BE2C (cell line): ENCODE data around the gene VEGFB.

Source experiments
- DNase-seq: peaks from one replicate; pipeline ENCODE4 v3.0.0-alpha.2; 2020
- H3K27me3 ChIP-seq: fragments of 250-450 bp; sonication (Bioruptor Pico); 2 replicates; pipeline ENCODE4 v1.5.1; 2020; ENCODE audit warnings: mild to moderate bottlenecking
- H3K36me3 ChIP-seq: fragments of 250-450 bp; sonication (Bioruptor Pico); 2 replicates; pipeline ENCODE4 v1.5.1; 2020; ENCODE audit warnings: mild to moderate bottlenecking
- H3K4me1 ChIP-seq: fragments of 250-450 bp; sonication (Bioruptor Pico); 2 replicates; pipeline ENCODE4 v1.5.1; 2020
- H3K4me3 ChIP-seq: 2 replicates; pipeline ENCODE4 v1.5.1; 2011; ENCODE audit warnings: low read depth, low read length
- H3K9me3 ChIP-seq: fragments of 250-450 bp; sonication (Bioruptor Pico); 2 replicates; pipeline ENCODE4 v1.5.1; 2020
- TF ChIP-seq, protein P1 (sequence below): IDR thresholded peaks from 2 replicates; pipeline ENCODE4 v1.5.1; 2012; ENCODE audit warnings: mild to moderate bottlenecking, low read depth, low read length

The VEGFB gene

DNA sequence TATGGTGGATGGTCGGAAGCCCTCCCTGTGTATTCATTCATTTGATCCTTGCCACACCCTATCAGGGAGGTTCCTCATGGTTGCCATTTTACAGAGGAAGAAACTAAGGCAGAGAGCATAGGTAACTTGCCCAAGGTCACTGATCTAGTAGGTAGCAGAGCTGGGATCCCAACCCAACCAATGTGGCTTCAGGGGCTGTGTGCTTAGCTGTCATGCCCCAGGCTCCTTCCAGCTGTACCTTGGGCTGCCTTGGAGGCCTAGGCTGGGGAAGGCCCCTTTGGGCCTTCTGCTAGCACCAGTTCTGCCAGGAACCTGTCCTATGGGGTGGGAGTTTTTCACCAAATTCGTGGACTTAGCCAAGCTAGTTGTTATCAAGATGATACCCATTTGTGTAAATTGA, 41.5 kb downstream of the VEGFB start:
- no peaks in the 10 kb centered on the region for H3K4me1 ChIP-seq
- no peak for DNase-seq
- no peaks in the 10 kb centered on the region for H3K36me3 ChIP-seq
- TF ChIP-seq, protein P1, sequence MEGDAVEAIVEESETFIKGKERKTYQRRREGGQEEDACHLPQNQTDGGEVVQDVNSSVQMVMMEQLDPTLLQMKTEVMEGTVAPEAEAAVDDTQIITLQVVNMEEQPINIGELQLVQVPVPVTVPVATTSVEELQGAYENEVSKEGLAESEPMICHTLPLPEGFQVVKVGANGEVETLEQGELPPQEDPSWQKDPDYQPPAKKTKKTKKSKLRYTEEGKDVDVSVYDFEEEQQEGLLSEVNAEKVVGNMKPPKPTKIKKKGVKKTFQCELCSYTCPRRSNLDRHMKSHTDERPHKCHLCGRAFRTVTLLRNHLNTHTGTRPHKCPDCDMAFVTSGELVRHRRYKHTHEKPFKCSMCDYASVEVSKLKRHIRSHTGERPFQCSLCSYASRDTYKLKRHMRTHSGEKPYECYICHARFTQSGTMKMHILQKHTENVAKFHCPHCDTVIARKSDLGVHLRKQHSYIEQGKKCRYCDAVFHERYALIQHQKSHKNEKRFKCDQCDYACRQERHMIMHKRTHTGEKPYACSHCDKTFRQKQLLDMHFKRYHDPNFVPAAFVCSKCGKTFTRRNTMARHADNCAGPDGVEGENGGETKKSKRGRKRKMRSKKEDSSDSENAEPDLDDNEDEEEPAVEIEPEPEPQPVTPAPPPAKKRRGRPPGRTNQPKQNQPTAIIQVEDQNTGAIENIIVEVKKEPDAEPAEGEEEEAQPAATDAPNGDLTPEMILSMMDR, result no peak
- no peaks in the 10 kb centered on the region for H3K9me3 ChIP-seq
- H3K4me3 ChIP-seq, result no peak overlapping the region
- H3K27me3 ChIP-seq, result no peaks in the 10 kb centered on the region

DNA sequence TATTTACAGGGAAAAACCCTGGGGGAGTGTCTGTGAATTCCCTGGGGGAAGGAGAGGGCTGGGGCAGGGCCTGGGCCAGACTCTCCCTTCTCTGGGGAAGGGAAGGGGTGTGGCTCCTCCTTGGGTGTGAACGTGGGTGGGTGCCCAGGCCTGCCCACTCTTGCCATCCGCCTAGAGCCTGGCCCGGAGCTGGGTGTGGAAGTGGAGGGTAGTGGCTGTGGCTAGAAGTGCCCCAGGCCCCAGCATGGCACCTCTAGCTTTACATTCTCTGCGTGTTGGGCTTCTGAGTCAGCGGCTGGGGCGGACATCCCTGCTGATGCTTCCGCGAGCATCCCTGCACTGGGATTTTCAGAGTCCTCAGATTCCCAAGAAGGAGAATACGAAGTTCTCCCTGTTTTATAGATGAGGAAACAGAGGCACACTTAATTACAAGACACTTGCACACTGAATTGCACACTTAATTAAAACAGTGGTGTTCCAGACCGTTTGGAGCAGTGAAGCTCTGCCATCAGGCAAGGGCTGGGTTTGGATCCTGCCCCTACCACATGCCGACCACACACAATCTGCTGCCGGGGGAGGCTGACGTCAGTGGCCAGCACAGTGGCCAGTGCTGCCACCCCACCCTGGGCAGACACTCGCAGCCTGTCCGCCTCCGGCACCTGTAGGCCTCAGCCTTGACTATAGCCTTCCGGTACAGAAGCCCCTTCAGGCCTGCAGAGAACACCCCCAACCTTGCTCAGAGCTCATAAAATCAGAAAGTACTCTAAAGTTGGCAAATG, 42.5 kb downstream of the VEGFB start:
- no peak for DNase-seq
- TF ChIP-seq, protein P1, result no peak
- Histone ChIP-seq H3K4me3 (no peak overlapping the region), H3K36me3 (no peaks in the 10 kb centered on the region), H3K9me3 (no peaks in the 10 kb centered on the region), H3K27me3 (no peaks in the 10 kb centered on the region), H3K4me1 (no peaks in the 10 kb centered on the region)

DNA sequence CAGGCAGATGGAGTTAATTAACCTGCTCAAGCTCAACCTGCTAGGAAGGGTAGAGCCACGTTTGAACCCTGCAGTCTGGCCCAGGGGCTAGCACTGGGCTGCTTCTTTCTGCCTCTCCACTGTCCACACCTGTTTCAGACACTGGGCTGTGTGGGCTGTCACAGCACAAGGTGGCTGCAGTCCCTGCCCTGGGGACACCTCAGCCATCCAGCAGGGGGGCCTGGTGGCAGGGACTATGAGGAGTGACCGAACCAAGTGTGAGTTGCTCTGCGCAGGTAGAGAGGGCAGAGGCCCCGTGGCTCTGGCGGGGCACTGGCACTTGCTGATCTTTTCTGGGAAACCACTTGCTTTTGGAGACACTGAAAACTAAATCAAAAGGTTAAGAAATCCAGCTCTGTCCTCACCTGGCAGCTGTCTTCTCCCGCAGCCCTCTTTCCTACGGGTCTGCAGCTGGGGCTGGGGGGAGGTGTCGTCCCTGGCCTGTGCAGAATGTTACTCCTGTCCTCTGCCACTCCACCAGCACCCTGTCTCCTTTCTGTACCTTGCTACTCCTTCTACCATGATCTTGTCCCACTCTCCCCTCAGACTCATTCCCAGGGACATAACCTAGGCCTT, 44.3 kb downstream of the VEGFB start:
- DNase-seq, result no peak
- no peaks in the 10 kb centered on the region for H3K27me3 ChIP-seq
- H3K4me3 ChIP-seq, result no peak overlapping the region
- no peaks in the 10 kb centered on the region for H3K9me3 ChIP-seq
- TF ChIP-seq, protein P1, result no peak
- no peaks in the 10 kb centered on the region for H3K4me1 ChIP-seq
- no peaks in the 10 kb centered on the region for H3K36me3 ChIP-seq

DNA sequence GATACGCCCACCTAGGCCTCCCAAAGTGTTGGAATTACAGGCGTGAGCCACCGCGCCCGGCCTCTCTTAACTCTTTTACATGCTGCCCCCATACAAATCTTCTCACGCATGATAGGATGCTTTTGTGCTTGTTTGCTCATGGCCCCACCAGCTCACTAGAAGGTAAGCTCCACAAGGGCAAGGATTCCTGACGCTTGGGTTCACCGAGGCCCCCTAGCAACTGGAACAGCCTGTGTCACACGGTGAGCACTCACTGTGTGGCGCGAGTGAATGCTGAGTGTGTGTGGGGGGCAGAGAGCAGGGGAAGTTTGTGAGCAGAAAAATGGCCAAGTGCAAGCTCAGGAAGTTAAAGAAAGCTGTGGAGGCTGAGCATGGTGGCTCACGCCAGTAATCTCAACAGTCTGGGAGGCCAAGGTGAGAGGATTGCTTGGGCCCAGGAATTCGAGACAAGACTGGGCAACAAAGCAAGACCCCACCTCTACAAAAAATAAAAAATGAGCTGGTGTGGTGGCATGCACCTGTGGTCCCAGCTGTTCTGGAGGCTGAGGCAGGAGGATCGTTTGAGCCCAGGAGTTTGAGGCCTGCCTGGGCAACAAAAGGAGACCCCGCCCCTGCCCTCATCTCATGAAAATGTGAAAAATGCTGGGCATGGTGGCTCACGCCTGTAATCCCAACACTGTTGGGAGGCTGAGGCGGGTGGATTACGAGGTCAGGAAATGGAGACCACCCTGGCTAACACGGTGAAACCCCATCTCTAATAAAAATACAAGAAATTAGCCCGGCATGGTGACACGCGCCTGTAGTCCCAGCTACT, 47.8 kb downstream of the VEGFB start:
- TF ChIP-seq, protein P1, result no peak
- DNase-seq, result no peak

DNA sequence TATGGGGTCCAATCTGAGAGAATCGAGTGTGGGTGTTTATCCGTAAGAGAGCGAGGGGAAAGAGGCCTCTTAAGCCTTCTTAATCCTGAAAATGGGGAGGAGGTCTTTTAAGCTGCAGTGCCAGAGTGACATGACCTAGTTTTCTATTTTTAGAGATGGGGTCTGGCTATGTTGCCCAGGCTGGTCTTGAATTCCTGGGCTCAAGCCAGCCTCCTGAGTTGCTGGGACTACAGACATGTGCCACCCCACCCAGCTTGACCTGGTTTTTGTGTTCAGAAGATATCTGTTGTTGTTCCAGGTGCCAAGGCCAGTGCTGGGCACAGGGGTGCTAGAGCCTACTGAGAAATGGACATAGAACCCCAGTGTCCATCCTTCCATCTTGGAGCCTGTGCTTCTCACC, 48.7 kb downstream of the VEGFB start:
- H3K4me1 ChIP-seq, result no peaks in the 10 kb centered on the region
- no peaks in the 10 kb centered on the region for H3K9me3 ChIP-seq
- TF ChIP-seq, protein P1, result no peak
- DNase-seq, result no peak
- no peak overlapping the region for H3K4me3 ChIP-seq
- no peaks in the 10 kb centered on the region for H3K36me3 ChIP-seq
- H3K27me3 ChIP-seq, result no peaks in the 10 kb centered on the region

More for the DNA sequence above, 47.8 kb downstream of the VEGFB start:
- H3K27me3 ChIP-seq, result no peaks in the 10 kb centered on the region
- no peak overlapping the region for H3K4me3 ChIP-seq
- H3K4me1 ChIP-seq, result no peaks in the 10 kb centered on the region
- no peaks in the 10 kb centered on the region for H3K9me3 ChIP-seq
- H3K36me3 ChIP-seq, result no peaks in the 10 kb centered on the region
